GM21529 (cell line): ENCODE measurements around the gene C12orf43.
"Not testable (repeated sequence)": the region's sequence is repeated elsewhere in the genome, so short reads cannot be mapped to it uniquely, and the experiment has no call there.

Experiments
- ATAC-seq: cut with Tn5 transposase; IDR thresholded peaks from one replicate; pipeline ENCODE4 v1.9.1; 2021; ENCODE audit not compliant: unreplicated experiment

Gene C12orf43

GRCh38 chr12:121015825-121016766 is at the start of gene C12orf43:
TSS of gene C12orf43 (minus strand) at chr12:121016487. CDS start at chr12:121016474, 13 bp downstream.
- ATAC-seq: peak; percentile 98

- no peak for ATAC-seq
Observed at GRCh38 chr12:121065345-121065744, 49.1 kb upstream of the C12orf43 start.

- not testable (repeated sequence) for ATAC-seq
Observed at GRCh38 chr12:121064586-121064985, 48.3 kb upstream of the C12orf43 start.

- no peak for ATAC-seq
Observed at GRCh38 chr12:121064116-121064515, 47.8 kb upstream of the C12orf43 start.

GRCh38 chr12:121062391-121063045 is 46.2 kb upstream of the C12orf43 start:
- no peak for ATAC-seq

- no peak for ATAC-seq
Observed at GRCh38 chr12:121061831-121062230, 45.5 kb upstream of the C12orf43 start.

- peak; percentile 88 for ATAC-seq
Observed at GRCh38 chr12:121060149-121061001, 44.1 kb upstream of the C12orf43 start.

GRCh38 chr12:121059031-121059898 is 43.0 kb upstream of the C12orf43 start:
- peak; percentile 14 for ATAC-seq

GRCh38 chr12:121057794-121058193 is 41.5 kb upstream of the C12orf43 start:
- ATAC-seq: no peak

- ATAC-seq: no peak
Observed at GRCh38 chr12:121053706-121054105, 37.4 kb upstream of the C12orf43 start.

- ATAC-seq: no peak
Observed at GRCh38 chr12:121050725-121051124, 34.4 kb upstream of the C12orf43 start.

- ATAC-seq: no peak
Observed at GRCh38 chr12:121048442-121048841, 32.2 kb upstream of the C12orf43 start.

GRCh38 chr12:121047400-121047799 is 31.1 kb upstream of the C12orf43 start:
- ATAC-seq: not testable (repeated sequence)

GRCh38 chr12:121043067-121043466 is 26.8 kb upstream of the C12orf43 start:
- no peak for ATAC-seq

- peak; percentile 71 for ATAC-seq
Observed at GRCh38 chr12:121038861-121039668, 22.8 kb upstream of the C12orf43 start, which contains the start of gene OASL. TSS of gene OASL (minus strand) at chr12:121039246. CDS start at chr12:121038971, 275 bp downstream.

- ATAC-seq: no peak
Observed at GRCh38 chr12:121036810-121037326, 20.6 kb upstream of the C12orf43 start.

GRCh38 chr12:121034616-121035305 is 18.5 kb upstream of the C12orf43 start:
- ATAC-seq: no peak

- ATAC-seq: no peak
Observed at GRCh38 chr12:121033625-121034349, 17.5 kb upstream of the C12orf43 start.
